Left renal pelvis (tissue), 4 donors: Measurements from ENCODE around the gene CAMTA1. TPM values are rescaled to one million over a fixed set of nuclear protein-coding genes. Genes with fewer than 3 reads are reported as not detected.
"Not testable (repeated sequence)": the region's sequence is repeated elsewhere in the genome, so short reads cannot be mapped to it uniquely, and the experiment has no call there.

ENCODE experiments used
- DNase-seq, 4 donors: peaks; one replicate each; pipeline ENCODE4 v3.0.0-alpha.2; 2013; ENCODE audit warnings: low read depth in 4 of 4, low spot score in 3 of 4
- polyA plus RNA-seq, 4 donors: library from polyadenylated mRNA; unstranded; fragments of 120-200 nt; gene quantifications; one replicate each; pipeline ENCODE4 v1.2.1, GENCODE V29; 2013; ENCODE audit not compliant: insufficient read length in 4 of 4

The CAMTA1 gene
- polyA plus RNA-seq, 4 donors: 50.7 to 99.9 (median 87.8) TPM

DNA sequence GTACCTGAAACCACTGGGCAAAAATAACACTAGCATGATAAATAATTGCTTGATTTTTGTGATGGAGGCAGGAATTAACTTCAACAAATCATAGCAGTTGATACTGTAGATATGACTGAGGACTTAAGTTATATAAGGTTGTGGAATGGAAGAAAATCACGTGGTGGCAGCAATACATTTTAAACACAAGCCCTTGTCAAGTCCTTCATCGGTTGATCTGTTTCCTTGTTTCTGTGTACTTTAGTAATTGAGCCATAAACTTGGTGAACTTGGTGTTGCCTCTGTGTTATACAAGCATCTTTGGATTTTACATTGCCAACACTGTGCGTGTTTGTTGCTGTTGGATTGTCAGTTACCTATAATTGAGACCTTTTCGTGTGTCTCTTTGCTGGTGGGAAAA is 114.4 kb downstream of the CAMTA1 start:
- DNase-seq: no peak

DNA sequence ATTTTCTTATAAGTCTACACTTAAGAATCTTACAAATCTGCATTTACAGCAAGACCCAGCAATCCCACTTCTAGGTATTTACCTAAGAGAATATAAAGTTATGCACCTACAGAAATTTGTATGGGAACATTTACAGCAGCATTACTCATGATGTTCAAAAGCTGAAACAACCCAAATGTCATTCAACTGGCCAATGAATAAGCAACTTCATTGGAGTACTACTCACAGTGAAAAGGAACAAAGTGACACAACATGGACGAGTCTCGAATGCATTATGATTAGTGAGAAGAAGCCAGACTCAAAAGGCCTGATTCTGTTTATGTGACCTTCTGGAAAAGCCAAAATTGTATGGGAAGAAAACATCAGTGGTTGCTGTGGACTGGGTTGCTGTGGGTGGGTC is 116.9 kb downstream of the CAMTA1 start:
- no peak for DNase-seq

DNA sequence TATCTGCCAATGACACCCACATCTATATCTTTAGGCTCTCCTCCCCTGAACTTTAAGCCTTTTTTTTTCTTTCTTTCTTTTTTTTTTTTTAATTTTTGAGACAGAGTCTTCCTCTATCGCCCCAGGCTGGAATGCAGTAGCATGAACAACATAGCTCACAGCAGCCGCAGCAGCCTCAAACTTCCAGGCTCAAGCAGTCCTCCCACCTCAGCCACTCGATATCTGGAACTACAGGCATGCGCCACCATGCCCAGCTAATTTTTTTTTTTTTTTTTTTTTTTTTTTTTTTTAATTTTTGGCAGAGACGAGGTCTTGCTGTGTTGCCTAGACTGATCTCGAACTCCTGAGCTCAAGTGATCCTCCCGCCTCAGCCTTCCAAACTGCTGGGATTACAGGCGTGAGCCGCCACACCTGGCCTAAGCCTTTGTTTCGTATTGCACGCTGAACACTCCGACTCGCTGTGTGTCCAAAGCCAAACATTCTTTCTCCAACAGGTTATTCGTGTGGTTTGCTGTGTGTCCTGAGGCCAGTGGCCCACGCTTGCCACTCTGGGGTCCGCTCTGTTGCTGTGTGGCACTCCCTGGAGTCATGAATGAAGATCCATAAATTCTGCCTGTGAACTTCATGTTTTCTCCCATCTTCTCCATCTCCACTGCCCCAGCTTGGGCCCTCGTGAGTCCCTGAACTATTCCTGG is 119.4 kb downstream of the CAMTA1 start:
- no peak for DNase-seq

DNA sequence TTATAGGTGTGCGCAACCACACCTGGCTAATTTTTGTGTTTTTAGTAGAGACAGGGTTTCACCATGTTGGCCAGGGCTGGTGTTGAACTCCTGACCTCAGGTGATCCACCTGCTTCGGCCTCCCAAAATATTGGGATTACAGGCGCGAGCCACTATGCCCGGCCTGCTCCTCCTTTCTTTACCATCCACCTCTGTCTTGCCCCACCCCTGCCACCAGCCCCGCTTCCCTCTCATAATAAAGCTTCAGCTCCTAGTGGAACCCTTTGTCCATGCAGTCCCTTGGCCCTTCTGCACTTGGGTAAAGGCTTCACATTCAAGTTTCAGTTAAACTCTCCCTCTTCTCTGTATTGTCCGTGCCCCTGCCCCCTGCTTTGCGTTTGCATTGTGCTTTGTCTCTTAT is 120.1 kb downstream of the CAMTA1 start:
- no peak for DNase-seq

DNA sequence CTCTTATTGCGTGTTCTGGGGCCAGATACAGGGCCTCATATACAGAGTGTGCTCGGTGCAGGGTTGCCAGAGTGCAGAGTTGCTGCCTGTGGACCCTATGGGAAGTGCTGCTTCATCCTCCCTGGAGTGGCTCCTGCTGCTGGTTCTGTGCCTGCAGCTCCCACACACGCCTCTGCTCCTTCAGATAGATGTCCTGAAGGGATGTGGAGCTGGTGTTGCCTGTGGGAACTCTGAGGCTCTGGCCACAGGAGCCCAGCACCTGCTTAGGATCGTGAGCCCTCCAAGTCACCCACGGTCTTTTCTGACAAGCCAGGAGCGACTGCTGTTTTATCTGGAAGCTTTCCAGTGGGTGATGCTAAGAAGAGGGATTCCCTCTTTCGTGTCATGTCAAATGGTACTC is 120.5 kb downstream of the CAMTA1 start:
- no peak for DNase-seq

DNA sequence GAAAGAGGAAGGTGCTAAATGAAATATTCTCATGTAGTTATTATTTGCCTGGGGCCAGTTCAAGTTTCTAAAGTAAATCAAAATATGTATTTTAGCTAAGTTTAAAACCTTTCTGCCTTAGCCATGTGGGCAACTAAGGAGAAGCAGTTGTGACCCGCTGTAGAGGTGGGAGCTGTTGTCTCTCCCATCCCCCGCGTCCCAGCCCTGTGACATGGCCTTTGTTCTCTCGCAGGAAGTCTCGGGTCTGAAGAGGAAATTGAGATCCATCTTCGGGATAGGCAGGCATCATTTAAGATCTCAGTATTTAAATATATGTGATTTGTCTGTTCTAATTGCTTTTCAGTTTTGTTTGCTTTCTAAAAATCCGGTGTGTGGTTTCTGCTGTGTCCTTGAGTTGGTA is 121.5 kb downstream of the CAMTA1 start:
- DNase-seq: no peak

DNA sequence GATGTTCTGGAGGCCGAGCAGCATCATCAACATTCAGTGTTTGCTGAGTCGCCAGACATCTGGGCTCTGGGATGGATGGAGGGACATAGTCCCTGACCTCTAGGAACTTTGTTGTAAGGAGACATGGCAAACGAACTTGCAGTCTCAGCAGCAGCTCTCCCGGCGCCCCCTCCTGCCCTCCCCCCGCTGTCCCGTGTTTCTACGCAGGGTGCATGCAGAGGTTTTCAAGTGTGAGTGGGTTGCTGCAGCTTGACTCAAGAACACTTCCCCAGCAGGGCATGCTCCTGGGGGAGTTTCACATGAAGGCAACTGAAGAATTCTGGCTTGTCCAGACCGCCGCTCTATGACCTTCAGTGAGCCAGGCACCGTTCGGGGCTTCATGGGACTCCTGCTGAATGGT is 121.9 kb downstream of the CAMTA1 start:
- DNase-seq: no peak

DNA sequence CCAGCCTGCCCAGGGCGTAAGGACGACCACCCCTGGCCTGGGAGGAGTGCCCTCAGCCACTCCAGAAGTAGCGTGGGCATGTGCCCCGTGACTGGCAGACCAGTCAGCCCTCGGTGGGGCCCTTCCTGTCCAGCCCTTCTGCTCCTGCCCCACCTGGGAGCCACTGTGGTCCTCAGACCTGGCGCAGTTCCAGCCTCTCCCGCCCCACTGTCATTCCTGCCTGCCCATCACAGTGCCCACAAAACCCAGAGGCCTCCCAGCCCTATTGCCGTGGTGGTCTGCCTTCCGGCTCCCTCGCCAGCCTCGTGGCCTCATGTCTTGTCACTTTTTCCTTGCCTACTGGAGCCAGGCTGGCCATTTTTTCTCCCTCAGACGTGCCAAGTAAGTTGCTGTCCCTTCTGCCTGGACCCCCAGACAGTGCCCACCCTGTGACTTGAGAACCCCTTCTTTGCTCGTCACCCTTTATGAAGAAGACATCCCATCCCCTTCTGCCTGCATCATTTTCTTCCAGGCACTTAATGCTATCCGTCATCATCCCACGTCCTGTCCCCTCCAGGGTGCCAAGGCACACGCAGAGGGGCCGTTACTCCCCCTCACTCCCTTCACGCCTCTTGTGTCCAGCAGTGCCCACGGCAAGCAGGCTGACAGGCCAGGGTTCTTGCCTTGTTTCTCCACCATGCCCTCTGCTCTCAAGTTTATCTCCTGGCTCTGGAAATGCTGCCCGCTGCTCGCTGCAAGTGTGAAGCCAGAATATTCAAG is 122.6 kb downstream of the CAMTA1 start:
- no peak for DNase-seq

DNA sequence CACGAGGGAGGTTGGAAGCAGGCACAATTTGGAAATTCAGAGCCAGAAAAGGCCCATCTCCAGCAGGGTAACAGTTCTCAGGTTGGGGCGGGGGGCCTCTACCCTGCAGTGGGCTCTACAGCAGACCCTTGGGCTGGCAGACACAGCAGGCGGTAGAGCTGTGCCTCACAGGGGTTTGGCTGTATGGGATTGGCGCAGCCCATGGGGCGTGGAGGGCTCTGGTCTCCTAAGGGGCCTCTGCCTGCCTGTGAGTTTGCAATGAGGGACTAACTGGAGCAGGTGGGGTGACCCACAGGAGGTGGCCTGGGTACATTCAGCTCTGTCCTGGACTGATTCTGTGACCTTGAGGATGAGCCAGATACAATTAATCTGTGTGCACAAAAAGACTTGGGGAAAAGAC is 124.1 kb downstream of the CAMTA1 start:
- DNase-seq: no peak

DNA sequence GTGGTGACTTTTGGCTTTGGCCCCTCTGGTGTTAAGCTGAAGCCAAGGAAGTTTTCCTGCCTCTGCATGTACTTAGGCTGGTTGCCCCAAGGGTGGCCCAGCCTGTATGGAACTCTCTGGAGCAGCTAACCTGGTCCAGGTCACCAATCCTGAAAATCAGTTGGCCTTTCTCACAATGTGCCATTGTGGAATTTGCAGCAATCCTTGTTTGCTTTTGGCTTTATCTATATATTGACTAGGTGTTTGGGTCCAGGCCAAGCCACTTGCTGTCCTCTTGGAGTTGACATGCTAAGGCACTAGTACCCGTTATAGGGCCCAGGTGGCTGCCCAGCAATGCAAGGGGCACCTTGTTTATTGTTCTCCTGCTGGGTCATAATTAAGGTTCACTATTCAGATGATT is 124.6 kb downstream of the CAMTA1 start:
- no peak for DNase-seq

DNA sequence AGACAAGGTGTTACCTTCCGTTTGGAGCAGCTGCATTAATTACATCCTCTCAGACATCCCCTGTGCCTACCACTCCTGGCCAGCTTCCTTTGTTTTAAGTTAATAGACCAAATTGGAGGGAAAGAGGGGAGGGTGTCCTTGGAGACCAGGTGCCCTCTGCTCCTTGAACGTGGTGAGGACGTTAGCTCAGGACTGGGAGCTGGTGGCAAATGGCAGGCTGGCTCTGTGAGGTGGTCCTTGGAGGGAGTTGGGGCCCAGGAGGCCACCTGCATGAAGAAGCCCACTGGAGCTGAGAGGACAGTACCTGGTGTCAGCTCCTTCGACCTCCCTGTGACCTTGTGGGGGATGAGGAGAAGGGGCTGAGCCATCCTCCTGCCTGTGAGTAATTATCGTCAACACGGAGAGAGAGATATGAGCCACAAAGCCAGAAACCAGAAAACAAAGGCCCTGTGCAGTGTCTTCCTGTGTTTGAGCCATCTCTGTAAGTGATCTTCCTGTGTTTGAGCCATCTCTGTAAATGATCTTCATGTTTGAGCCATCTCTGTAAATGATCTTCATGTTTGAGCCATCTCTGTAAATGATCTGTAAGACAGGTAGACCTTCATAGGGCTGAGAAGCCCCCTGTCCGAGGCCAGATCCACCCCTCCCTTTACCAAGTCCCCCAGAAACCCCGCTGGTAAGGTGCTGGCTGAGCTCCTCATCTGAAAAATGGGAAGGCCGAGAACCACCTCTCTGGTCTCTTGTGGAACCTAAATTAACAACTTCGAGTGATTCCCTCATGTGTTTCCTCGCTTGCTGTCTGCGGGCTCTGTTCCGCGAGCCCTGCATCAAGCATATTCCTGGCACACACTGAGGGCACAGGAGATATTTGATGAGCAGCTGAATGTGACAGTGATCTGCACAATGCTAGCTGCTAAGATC is 126.0 kb downstream of the CAMTA1 start:
- DNase-seq: no peak

DNA sequence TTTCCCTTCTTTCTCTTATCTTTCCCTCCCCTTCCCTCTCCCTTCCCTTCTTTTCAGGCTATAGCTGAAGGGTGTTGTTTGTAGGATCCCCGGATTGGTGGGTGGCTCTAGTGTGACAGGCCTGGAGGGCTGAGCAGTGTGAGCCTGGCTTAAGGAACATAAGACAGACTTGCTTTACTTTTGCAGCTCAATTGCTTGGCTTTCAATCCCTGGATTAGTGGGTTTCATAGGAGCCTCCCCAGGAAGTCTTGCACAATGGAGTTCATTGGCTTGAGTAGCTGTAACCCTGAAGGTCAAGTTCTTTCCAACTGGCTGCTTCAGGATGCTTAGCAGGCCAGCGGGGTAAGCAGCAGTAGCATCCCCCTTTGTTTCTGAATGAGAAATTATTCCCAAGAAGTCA is 126.7 kb downstream of the CAMTA1 start:
- DNase-seq: no peak

DNA sequence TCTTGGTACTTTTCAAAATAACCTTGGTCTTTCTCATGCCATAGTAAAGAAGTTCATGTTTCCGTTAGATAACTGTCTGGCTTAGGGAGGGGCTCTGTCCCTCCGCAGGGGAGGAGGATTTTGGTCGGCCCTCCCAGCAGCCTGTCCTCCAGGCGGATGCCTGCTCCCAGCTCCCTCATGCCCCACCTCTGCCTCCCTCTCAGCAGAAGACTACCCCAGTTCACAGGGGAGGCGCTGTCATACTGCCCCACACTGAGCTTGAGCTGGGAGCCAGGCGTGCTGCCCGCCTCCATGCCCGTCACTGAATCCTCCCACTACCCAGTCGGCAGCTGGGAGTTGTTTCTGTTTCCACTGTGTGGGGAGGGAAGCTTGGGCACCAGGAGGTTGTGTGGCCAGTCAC is 127.3 kb downstream of the CAMTA1 start:
- DNase-seq: no peak

DNA sequence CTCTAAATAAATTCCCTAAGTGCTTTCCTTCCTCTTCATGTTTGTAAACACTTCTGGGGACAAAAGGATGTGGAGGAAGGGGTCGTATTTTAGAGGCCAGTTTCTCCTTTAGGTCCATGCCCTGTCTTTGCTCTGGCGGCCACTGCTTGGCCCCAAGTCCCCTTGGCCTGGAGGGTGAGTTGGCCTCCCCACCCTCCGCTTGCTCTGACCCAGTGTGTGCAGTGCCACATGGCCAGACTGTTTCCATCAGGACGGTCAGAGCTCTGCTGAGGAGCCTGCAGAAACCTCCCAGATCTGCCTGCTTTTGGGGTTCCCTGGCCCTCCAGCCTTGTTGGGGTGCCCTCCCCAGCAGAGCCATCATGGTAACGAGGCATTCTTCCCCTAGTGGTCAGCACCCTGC is 127.8 kb downstream of the CAMTA1 start:
- DNase-seq: no peak

DNA sequence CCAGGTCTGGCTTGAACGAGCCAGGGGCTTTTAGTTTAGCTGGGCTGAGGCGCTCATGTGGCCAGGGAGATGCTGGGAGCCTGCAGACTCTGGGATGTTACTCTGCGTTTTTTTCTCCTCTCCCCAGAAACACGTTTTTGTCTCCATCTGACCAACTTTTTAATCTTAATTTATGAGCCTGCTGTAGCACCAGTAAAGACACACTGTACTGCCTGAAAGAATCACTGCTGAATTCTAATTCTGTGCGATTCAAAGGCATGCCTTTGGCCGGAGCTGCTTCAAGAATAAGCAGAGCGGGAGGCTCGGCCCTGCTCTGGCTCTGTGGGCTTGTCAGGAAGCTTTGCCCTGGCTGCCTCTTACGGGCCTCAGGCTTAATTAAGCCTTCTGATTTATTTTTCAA is 129.5 kb downstream of the CAMTA1 start:
- no peak for DNase-seq

DNA sequence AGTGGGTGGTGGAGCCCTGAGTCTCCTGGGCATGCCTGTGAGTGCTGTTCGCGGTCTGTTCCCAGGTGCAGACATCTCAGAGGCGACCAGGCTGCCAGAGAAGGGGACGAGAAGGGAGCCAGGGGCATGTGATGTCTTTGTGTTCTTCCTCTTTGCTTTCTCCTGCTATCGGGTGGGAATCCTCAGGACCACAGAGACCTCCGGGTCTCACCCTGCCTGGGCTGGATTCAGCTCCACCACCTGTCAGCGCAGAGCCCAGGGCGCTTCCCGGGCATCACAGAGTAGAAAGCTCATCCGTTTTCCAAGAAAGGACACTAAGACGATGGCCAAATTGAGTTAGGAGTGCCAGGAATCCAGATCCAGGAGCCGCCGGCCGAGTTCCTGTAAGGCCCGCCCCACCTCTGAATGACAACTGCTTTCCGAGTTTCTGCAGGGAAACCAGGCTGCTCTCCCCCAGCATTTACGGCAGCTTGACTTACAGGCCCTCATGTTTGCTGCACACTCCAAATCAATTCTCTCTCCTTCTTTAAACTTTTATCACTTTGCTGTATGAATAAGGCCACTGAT is 130.8 kb downstream of the CAMTA1 start:
- DNase-seq: no peak

DNA sequence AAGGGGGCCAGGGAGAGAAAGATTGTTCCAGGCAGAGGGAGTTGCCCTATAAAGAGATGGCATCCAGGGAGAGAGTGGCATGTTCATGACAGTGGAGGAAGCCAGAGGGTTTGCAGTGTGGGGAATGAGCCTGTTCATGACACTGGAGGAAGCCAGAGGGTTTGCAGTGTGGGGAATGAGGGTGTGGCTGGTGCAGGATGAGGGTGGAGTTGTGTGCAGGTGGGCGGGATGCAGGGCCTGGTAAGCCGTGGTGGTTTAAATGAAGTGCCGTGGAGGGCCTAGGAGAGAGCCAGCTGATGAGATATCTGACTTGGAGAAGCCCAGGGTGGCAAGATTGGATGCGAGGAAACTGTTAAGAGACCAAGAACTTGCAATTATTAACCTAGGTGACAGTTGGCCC is 131.8 kb downstream of the CAMTA1 start:
- no peak for DNase-seq

DNA sequence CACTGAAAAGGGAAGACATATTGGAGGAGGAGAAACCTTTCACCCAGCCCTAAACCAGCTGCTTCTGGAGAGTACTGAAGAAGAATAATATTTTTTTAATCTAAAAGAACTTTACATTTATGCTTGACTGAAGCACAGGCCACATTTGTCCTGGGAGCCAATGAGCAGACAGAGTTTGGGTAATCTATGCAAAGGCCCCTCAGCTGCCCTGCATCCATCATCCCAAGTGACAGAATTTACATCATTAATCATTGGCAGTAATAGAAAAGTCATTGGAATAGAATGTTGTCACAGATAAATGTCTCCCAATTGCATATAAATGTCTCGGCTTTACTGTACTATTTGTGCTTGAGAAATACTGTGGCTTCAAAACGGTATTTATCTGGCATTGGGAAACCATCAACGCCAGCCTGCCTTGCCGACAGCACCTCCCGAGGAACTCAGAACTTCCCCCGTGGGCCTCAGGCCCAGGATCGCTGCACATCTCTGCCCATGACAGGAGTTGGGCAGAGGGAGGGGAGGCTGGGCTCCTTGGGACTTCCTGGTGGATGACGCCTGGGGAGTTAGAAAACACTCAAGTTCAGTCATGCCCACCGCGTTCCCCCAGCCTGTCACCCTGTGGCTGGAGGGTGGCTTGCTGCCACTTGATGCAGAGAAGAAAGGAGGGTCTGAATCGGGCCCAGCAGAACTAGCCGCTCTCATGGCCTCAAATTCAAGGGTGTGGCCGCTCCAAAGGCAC is 133.1 kb downstream of the CAMTA1 start:
- no peak for DNase-seq

DNA sequence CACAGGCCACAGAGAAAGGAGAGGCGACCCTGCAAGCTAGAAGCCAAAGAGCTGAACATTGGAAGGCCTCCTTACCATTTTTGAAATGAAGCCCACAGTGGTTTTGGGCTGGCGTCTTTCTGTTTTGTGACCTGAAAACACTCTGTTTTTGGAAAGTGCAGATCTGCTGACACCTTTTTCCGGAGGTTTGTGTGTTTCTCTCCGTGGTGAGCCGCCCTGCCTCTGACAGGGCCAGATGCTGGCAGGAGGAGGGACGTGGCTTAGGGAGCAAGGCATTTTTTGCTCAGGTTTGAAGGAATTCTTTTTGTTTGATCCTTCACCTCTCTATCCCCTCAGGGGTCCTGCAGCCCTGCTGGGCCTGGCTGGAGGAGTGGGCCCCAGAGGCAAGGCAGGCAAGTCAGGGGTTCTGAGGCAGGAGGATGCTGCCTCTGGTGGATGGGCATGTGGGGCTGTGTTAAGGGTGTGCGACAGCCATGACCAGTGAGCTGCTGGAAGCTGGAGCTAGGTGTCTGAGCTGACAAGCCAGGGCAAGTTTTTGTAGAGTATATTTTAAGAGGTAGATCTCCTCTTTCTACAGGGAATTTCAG is 133.8 kb downstream of the CAMTA1 start:
- no peak for DNase-seq

DNA sequence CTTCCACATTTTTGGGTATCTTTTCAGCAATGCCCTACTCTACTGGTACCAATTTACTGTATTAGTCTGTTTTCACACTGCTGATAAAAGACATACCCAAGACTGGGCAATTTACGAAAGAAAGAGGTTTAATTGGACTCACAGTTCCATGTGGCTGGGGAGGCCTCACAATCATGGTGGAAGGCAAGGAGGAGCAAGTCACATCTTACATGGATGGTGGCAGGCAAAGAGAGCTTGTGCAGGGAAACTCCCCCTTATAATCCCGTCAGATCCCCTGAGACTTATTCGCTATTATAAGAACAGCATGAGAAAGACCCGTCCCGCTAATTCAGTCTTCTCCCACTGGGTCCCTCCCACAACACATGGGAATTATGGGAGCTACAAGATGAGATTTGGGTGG is 136.3 kb downstream of the CAMTA1 start:
- not testable (repeated sequence) for DNase-seq
